GM12872 (cell line): ENCODE results near the gene NTN4.

Experiments
- TF ChIP-seq, protein P1 (sequence below): IDR thresholded peaks from 3 replicates; pipeline ENCODE4 v1.5.1; 2011; ENCODE audit warnings: low read depth, mild to moderate bottlenecking, low read length, moderate library complexity; ENCODE audit not compliant: insufficient read depth

Gene NTN4

GRCh38 chr12:95726903-95727302, 63.7 kb downstream of the NTN4 start:
- TF ChIP-seq, protein P1, sequence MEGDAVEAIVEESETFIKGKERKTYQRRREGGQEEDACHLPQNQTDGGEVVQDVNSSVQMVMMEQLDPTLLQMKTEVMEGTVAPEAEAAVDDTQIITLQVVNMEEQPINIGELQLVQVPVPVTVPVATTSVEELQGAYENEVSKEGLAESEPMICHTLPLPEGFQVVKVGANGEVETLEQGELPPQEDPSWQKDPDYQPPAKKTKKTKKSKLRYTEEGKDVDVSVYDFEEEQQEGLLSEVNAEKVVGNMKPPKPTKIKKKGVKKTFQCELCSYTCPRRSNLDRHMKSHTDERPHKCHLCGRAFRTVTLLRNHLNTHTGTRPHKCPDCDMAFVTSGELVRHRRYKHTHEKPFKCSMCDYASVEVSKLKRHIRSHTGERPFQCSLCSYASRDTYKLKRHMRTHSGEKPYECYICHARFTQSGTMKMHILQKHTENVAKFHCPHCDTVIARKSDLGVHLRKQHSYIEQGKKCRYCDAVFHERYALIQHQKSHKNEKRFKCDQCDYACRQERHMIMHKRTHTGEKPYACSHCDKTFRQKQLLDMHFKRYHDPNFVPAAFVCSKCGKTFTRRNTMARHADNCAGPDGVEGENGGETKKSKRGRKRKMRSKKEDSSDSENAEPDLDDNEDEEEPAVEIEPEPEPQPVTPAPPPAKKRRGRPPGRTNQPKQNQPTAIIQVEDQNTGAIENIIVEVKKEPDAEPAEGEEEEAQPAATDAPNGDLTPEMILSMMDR: no peak

DNA sequence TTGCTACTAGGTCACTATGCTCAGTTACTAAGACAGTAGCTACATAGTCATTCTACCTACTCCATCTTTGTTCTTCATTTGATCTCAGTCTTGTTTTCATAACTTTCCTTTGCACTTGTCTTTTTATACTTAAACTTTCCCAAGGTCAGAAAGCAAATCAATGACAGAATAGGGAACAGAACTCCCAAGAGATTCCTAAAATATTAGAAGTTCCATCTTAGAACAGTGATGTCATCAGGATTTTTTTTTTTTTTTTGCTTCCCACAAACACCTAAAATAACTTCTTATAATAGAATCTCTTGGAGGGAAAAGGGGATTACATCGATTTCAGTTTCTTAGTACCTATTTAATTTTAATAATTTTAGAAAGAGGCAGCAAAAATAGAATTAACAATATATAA, 65.8 kb downstream of the NTN4 start:
- TF ChIP-seq, protein P1: no peak

DNA sequence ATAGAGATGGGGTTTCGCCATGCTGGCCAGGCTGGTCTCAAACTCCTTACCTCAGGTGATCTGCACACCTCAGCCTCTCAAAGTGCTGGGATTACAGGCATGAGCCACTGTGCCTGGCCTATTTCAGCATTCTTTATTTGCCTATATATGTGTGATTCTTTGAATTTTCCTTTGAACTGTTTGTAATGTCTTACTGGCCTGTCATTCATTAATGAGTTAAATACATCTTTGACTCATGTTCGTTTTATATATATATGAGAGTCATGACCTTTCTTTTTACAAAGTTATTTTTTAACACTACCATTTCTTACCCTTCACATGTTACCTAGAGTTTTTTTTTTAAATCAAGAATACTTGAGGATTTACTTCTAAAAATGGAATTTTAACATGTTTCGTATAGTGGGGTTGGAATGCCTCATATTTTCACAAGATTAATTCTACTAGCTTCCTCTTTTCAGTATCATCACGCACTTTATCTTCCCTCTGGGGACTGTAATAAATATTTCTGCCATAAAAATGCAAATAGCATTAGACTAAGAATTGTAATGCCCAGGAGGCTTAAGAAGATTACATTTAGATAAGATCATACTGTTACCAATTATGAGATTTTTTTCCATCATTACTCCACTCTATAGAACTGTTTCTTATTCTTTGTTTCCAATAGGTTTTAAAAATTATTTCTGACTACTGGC, 66.7 kb downstream of the NTN4 start:
- TF ChIP-seq, protein P1: no peak

GRCh38 chr12:95721320-95721719, 69.2 kb downstream of the NTN4 start:
- TF ChIP-seq, protein P1: peak; percentile 38; the same call in 1 of the 3 replicates

- TF ChIP-seq, protein P1: no peak
These were observed 70.4 kb downstream of the NTN4 start for GRCh38 chr12:95720146-95720545.

GRCh38 chr12:95718772-95719171, 71.8 kb downstream of the NTN4 start:
- TF ChIP-seq, protein P1: no peak

GRCh38 chr12:95718006-95718431, 72.5 kb downstream of the NTN4 start:
- TF ChIP-seq, protein P1: no peak
